Loucy (cell line): Measurements from ENCODE around the gene STOX1.

Experiments
- H2AFZ ChIP-seq: fragments of 200-600 bp; sonication (generic); 2 replicates; pipeline ENCODE4 v1.6.0; 2016; ENCODE audit warnings: antibody characterized with exemption, mild to moderate bottlenecking, low read length, moderate library complexity
- H3F3A ChIP-seq: fragments of 200-600 bp; 2 replicates; pipeline ENCODE4 v1.6.0; 2016; ENCODE audit warnings: antibody characterized with exemption, low read depth, mild to moderate bottlenecking
- H3K27me3 ChIP-seq: fragments of 200-600 bp; sonication (generic); 2 replicates; pipeline ENCODE4 v1.6.1; 2014; ENCODE audit warnings: low read length, mild to moderate bottlenecking; ENCODE audit not compliant: insufficient read depth, poor library complexity, severe bottlenecking
- H3K36me3 ChIP-seq: fragments of 200-600 bp; sonication (generic); 2 replicates; pipeline ENCODE4 v1.6.1; 2016; ENCODE audit warnings: low read length; ENCODE audit not compliant: insufficient read depth
- H3K4me1 ChIP-seq: fragments of 200-600 bp; sonication (generic); 2 replicates; pipeline ENCODE4 v1.5.1; 2014; ENCODE audit warnings: low read length, mild to moderate bottlenecking; ENCODE audit not compliant: insufficient read depth, poor library complexity, severe bottlenecking
- H3K4me2 ChIP-seq: fragments of 200-600 bp; sonication (generic); 2 replicates; pipeline ENCODE4 v1.6.0; 2014; ENCODE audit warnings: antibody characterized with exemption, low read length, low read depth, mild to moderate bottlenecking; ENCODE audit not compliant: poor library complexity, severe bottlenecking
- H3K4me3 ChIP-seq: fragments of 200-600 bp; sonication (generic); 2 replicates; pipeline ENCODE4 v1.5.1; 2014; ENCODE audit warnings: low read length, mild to moderate bottlenecking, mixed read lengths; ENCODE audit not compliant: poor library complexity, severe bottlenecking
- H3K79me2 ChIP-seq: fragments of 200-600 bp; sonication (generic); 2 replicates; pipeline ENCODE4 v1.6.1; 2014; ENCODE audit warnings: low read length; ENCODE audit not compliant: insufficient read depth
- H3K9ac ChIP-seq: fragments of 200-600 bp; sonication (generic); 2 replicates; pipeline ENCODE4 v1.6.0; 2014; ENCODE audit warnings: mild to moderate bottlenecking, low read depth, low read length, moderate library complexity; ENCODE audit not compliant: poor library complexity, severe bottlenecking
- H3K9me2 ChIP-seq: fragments of 200-600 bp; sonication (generic); replicated peaks from 2 replicates; pipeline ENCODE4 v1.6.1; 2016; ENCODE audit warnings: low read depth, low read length, mixed read lengths
- H3K9me3 ChIP-seq: fragments of 200-600 bp; sonication (generic); 2 replicates; pipeline ENCODE4 v1.6.1; 2014; ENCODE audit warnings: mild to moderate bottlenecking, antibody characterized with exemption, low read length, low read depth; ENCODE audit not compliant: insufficient read depth
- H4K20me1 ChIP-seq: fragments of 200-600 bp; sonication (generic); 2 replicates; pipeline ENCODE4 v1.6.0; 2014; ENCODE audit warnings: antibody characterized with exemption, low read length, mild to moderate bottlenecking; ENCODE audit not compliant: insufficient read depth, poor library complexity, severe bottlenecking
- EZH2phosphoT487 ChIP-seq: fragments of 200-600 bp; IDR thresholded peaks from 2 replicates; pipeline ENCODE4 v1.6.1; 2018; ENCODE audit warnings: antibody characterized with exemption, mild to moderate bottlenecking, moderate library complexity, borderline replicate concordance
- TF ChIP-seq, protein P1 (sequence below): fragments of 200-600 bp; sonication (generic); conservative IDR thresholded peaks from 2 replicates; pipeline ENCODE4 v1.5.1; 2014; ENCODE audit warnings: mild to moderate bottlenecking, antibody characterized with exemption, low read length

The STOX1 gene

DNA sequence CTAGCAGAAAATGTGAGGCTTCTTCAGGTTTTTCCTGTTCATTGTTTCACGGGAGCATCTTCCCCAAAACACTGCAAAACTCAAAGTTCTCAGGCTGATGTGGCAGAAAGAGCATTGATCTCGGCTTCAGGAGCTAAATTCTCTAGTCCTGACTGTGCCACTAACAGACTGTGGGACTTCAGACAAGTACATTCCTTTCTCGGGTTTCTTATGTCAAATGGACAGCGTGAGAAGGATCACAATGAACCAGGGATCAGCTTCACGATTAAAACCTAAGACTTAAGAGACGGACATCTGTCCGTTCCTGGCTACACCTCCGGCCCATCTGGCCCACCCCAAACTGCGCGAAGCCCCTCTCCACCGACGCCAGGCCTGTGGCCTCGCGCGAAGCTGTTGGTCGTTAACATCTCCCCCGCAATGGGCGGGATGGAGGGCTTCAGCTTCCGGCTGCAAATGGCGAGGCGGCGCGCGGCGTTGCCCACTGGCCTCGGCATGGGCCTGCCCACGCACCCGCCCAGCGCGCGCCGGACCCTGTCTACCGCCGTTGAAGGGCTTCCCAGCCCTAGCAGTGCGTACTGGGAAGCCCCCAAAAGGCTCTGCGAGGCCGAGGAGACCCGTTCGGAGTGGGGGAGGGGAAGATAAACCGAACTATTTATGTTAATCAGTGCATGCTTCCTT is 73.2 kb downstream of the STOX1 start:
- H3K27me3 ChIP-seq, result no peaks in the 10 kb centered on the region
- H3K9ac ChIP-seq, result peak overlapping the region; percentile 94
- no peaks in the 10 kb centered on the region for H3F3A ChIP-seq
- peaks cover 45% of the 10 kb centered on the region for H3K79me2 ChIP-seq
- peaks cover 27% of the 10 kb centered on the region for H4K20me1 ChIP-seq
- peak overlapping the region; percentile 96 for H3K4me2 ChIP-seq
- peak overlapping the region; percentile 85 for H2AFZ ChIP-seq
- H3K4me1 ChIP-seq, result peaks cover 41% of the 10 kb centered on the region
- TF ChIP-seq EZH2phosphoT487, result no peak
- TF ChIP-seq, protein P1, sequence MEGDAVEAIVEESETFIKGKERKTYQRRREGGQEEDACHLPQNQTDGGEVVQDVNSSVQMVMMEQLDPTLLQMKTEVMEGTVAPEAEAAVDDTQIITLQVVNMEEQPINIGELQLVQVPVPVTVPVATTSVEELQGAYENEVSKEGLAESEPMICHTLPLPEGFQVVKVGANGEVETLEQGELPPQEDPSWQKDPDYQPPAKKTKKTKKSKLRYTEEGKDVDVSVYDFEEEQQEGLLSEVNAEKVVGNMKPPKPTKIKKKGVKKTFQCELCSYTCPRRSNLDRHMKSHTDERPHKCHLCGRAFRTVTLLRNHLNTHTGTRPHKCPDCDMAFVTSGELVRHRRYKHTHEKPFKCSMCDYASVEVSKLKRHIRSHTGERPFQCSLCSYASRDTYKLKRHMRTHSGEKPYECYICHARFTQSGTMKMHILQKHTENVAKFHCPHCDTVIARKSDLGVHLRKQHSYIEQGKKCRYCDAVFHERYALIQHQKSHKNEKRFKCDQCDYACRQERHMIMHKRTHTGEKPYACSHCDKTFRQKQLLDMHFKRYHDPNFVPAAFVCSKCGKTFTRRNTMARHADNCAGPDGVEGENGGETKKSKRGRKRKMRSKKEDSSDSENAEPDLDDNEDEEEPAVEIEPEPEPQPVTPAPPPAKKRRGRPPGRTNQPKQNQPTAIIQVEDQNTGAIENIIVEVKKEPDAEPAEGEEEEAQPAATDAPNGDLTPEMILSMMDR, result no peak
- H3K36me3 ChIP-seq, result no peaks in the 10 kb centered on the region
- H3K9me3 ChIP-seq, result no peaks in the 10 kb centered on the region
- H3K9me2 ChIP-seq, result no peaks in the 10 kb centered on the region
- peak overlapping the region; percentile 96 for H3K4me3 ChIP-seq

DNA sequence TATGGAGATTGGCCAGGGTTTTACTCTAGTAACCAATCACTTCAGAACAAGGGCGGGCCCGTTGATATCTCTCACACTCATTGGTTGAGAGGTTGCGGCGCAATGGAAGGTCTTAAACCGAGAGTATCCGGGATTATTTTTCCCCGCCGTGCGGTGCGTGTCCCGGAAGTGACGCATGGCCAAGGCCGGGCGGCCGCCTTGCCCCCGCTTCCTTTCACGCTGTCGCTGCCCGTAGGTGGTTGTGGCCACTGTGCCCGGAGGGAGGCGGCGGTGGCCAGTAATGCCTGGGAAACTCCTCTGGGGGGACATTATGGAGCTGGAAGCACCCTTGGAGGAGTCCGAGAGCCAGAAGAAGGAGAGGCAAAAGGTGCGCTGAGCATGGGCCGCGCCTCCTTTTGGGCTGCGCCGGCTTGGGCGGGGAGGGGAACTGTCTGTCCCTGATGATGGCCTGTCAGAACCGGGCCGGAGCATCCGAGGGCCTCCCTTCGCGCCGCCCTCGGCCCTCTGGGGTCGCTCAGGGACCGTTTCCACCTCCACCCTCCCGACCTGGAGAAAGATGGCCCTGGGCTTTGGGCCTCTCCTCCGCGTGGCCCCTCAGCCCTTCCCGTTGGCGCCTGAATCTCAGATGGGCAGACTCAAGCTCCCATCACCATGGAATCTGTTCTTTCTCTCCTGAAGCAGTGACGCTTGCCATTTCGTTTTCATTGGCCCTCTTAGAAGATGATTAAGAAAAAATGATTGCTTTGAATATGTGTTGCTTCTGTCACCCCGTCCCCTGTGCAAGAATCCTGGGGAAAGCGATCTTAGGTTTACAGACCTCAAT is 74.0 kb downstream of the STOX1 start, which contains the start of gene DDX50:
Gene DDX50 (plus strand): TSS at position 211 of the 823 bp plus-strand sequence. CDS start 70 bp downstream, at position 281.
- H3K9me2 ChIP-seq, result no peaks in the 10 kb centered on the region
- H2AFZ ChIP-seq, result peak within 1 kb of the TSS; percentile 89
- H3K9ac ChIP-seq, result peak within 1 kb of the TSS; percentile 94
- no peaks in the 10 kb centered on the region for H3K36me3 ChIP-seq
- H3F3A ChIP-seq, result no peaks in the 10 kb centered on the region
- peaks cover 46% of the 10 kb centered on the region for H3K4me1 ChIP-seq
- no peak for TF ChIP-seq EZH2phosphoT487
- TF ChIP-seq, protein P1, result peak; percentile 21
- peaks cover 51% of the 10 kb centered on the region for H3K79me2 ChIP-seq
- H3K4me3 ChIP-seq, result peak within 1 kb of the TSS; percentile 96
- peaks cover 32% of the 10 kb centered on the region for H4K20me1 ChIP-seq
- H3K27me3 ChIP-seq, result no peaks in the 10 kb centered on the region
- H3K4me2 ChIP-seq, result peak within 1 kb of the TSS; percentile 96
- no peaks in the 10 kb centered on the region for H3K9me3 ChIP-seq

DNA sequence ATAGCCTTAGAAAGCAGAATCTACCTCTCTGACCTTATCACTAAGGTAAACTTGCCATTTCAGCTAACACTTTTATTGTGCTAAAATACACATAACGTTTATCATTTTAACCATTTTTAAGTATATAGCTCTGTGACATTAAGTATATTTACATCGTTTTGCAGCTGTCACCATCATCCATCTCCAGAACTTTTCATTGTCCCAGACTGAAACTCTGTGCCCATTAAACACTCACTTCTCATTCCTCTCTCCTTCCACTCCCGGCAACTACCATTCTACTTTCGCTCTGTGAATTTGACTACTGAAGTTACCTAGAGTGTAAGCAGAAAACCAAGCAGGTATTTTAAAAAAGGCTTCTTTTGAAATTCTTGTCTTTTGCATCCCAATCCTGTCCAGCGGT is 75.1 kb downstream of the STOX1 start:
- no peaks in the 10 kb centered on the region for H3F3A ChIP-seq
- peaks cover 61% of the 10 kb centered on the region for H3K79me2 ChIP-seq
- peak overlapping the region; percentile 90 for H3K4me2 ChIP-seq
- H2AFZ ChIP-seq, result no peak overlapping the region
- no peaks in the 10 kb centered on the region for H3K9me3 ChIP-seq
- H3K9me2 ChIP-seq, result no peaks in the 10 kb centered on the region
- TF ChIP-seq, protein P1, result no peak
- TF ChIP-seq EZH2phosphoT487, result no peak
- H3K4me1 ChIP-seq, result peaks cover 51% of the 10 kb centered on the region
- H3K4me3 ChIP-seq, result peak overlapping the region; percentile 96
- H4K20me1 ChIP-seq, result peaks cover 33% of the 10 kb centered on the region
- no peaks in the 10 kb centered on the region for H3K27me3 ChIP-seq
- H3K36me3 ChIP-seq, result no peaks in the 10 kb centered on the region; the same call in 1 of the 2 replicates
- H3K9ac ChIP-seq, result peak overlapping the region; percentile 94
